GM23338 (cell line): Measurements from ENCODE around the gene FYN. TPM values are rescaled to one million over a fixed set of nuclear protein-coding genes. Genes with fewer than 3 reads are reported as not detected.

Experiments
- ATAC-seq: fragments of 200-7000 bp; cut with Tn5 transposase; 3 replicates; pipeline ENCODE4 v1.9.1; 2020
- DNase-seq: peaks from one replicate; pipeline ENCODE4 v3.0.0-alpha.2; 2015; ENCODE audit warnings: low spot score
- H2AFZ ChIP-seq: fragments of 200-600 bp; sonication (generic); 2 replicates; pipeline ENCODE4 v1.8.0; 2016; ENCODE audit warnings: antibody characterized with exemption, mild to moderate bottlenecking, moderate library complexity
- H3F3A ChIP-seq: fragments of 200-600 bp; sonication (generic); replicated peaks from 2 replicates; pipeline ENCODE4 v1.8.0; 2017; ENCODE audit warnings: antibody characterized with exemption, mixed run types, low read depth
- H3K27ac ChIP-seq: fragments of 200-600 bp; sonication (generic); 2 replicates; pipeline ENCODE4 v1.6.1; 2016; ENCODE audit warnings: low read depth
- H3K27me3 ChIP-seq: fragments of 200-600 bp; sonication (generic); 2 replicates; pipeline ENCODE4 v1.8.0; 2016; ENCODE audit warnings: mild to moderate bottlenecking, mixed run types, moderate library complexity; ENCODE audit not compliant: insufficient read depth
- H3K36me3 ChIP-seq: fragments of 200-600 bp; sonication (generic); 2 replicates; pipeline ENCODE4 v1.8.0; 2016; ENCODE audit warnings: mild to moderate bottlenecking; ENCODE audit not compliant: insufficient read depth
- H3K4me1 ChIP-seq: fragments of 200-600 bp; sonication (generic); 2 replicates; pipeline ENCODE4 v1.8.0; 2016; ENCODE audit warnings: mild to moderate bottlenecking, moderate library complexity; ENCODE audit not compliant: insufficient read depth
- H3K4me2 ChIP-seq: fragments of 200-600 bp; sonication (generic); 2 replicates; pipeline ENCODE4 v1.7.1; 2017; ENCODE audit warnings: mixed run types
- H3K4me3 ChIP-seq: fragments of 200-600 bp; sonication (generic); 2 replicates; pipeline ENCODE4 v1.6.1; 2016; ENCODE audit warnings: mixed run types
- H3K79me2 ChIP-seq: fragments of 200-600 bp; sonication (generic); replicated peaks from 2 replicates; pipeline ENCODE4 v1.8.0; 2017; ENCODE audit warnings: mild to moderate bottlenecking; ENCODE audit not compliant: insufficient read depth
- H3K9me2 ChIP-seq: fragments of 200-600 bp; sonication (generic); 2 replicates; pipeline ENCODE4 v1.8.0; 2017; ENCODE audit not compliant: insufficient read depth
- H4K20me1 ChIP-seq: fragments of 200-600 bp; sonication (generic); replicated peaks from 2 replicates; pipeline ENCODE4 v1.8.0; 2017; ENCODE audit warnings: mild to moderate bottlenecking; ENCODE audit not compliant: insufficient read depth
- H3K27ac Mint-ChIP-seq: 2 replicates; pipeline ENCODE4 v1.8.0; 2020; ENCODE audit warnings: inconsistent platforms, mild to moderate bottlenecking, moderate library complexity, mixed read lengths
- H3K27me3 Mint-ChIP-seq: 3 replicates; pipeline ENCODE4 v1.8.0; 2022; ENCODE audit warnings: low read depth, mild to moderate bottlenecking, moderate library complexity, mixed read lengths, inconsistent platforms; ENCODE audit not compliant: insufficient read depth, poor library complexity
- H3K36me3 Mint-ChIP-seq: 3 replicates; pipeline ENCODE4 v1.8.0; 2021; ENCODE audit warnings: low read depth, mild to moderate bottlenecking, inconsistent platforms, moderate library complexity, mixed read lengths
- H3K4me1 Mint-ChIP-seq: 3 replicates; pipeline ENCODE4 v1.8.0; 2020; ENCODE audit warnings: mild to moderate bottlenecking, inconsistent platforms, mixed read lengths
- H3K4me3 Mint-ChIP-seq: 3 replicates; pipeline ENCODE4 v1.8.0; 2021; ENCODE audit warnings: moderate library complexity, mild to moderate bottlenecking, inconsistent platforms, mixed read lengths
- H3K9me3 Mint-ChIP-seq: 3 replicates; pipeline ENCODE4 v1.8.0; 2020; ENCODE audit warnings: moderate library complexity, mild to moderate bottlenecking, inconsistent platforms, mixed read lengths
- CREB1 ChIP-seq: fragments of 250-450 bp; sonication (Bioruptor Pico); IDR thresholded peaks from 2 replicates; pipeline ENCODE4 v1.5.0; 2020; ENCODE audit warnings: low read depth, mild to moderate bottlenecking, moderate library complexity
- CTCF ChIP-seq, 2 experiments: fragments of 200-600 bp in 1 of 2; sonication (generic) in 1 of 2; conservative IDR thresholded peaks; 2 replicates each; pipeline versions ENCODE4 v1.5.1 to v1.6.1; 2016 to 2017; ENCODE audit warnings: antibody characterized with exemption in 2 of 2, low read depth in 2 of 2, mild to moderate bottlenecking in 2 of 2, moderate library complexity in 1 of 2
- EZH2 ChIP-seq: fragments of 200-600 bp; sonication (generic); IDR thresholded peaks from one replicate; pipeline ENCODE4 v1.8.0; 2017; ENCODE audit warnings: antibody characterized with exemption, mild to moderate bottlenecking, low read depth; ENCODE audit not compliant: unreplicated experiment
- EZH2phosphoT487 ChIP-seq: fragments of 200-600 bp; sonication (generic); IDR thresholded peaks from one replicate; pipeline ENCODE4 v1.8.1; 2018; ENCODE audit warnings: antibody characterized with exemption; ENCODE audit not compliant: unreplicated experiment
- JUNB ChIP-seq: IDR thresholded peaks from one replicate; pipeline ENCODE4 v1.6.1; 2016; ENCODE audit warnings: antibody characterized with exemption; ENCODE audit not compliant: unreplicated experiment
- NANOG ChIP-seq: IDR thresholded peaks from 2 replicates; pipeline ENCODE4 v1.6.1; 2016; ENCODE audit warnings: antibody characterized with exemption, borderline replicate concordance
- POLR2AphosphoS5 ChIP-seq: IDR thresholded peaks from 2 replicates; pipeline ENCODE4 v1.6.1; 2016; ENCODE audit warnings: antibody characterized with exemption, low read depth
- STAT1 ChIP-seq: IDR thresholded peaks from one replicate; pipeline ENCODE4 v1.6.1; 2016; ENCODE audit warnings: antibody characterized with exemption; ENCODE audit not compliant: unreplicated experiment
- ZNF114 ChIP-seq: fragments of 250-450 bp; sonication (Bioruptor Pico); IDR thresholded peaks from 2 replicates; pipeline ENCODE4 v1.5.0; 2020; ENCODE audit warnings: mild to moderate bottlenecking, moderate library complexity
- ZNF331 ChIP-seq: fragments of 250-450 bp; sonication (Bioruptor Pico); IDR thresholded peaks from 2 replicates; pipeline ENCODE4 v1.5.0; 2020; ENCODE audit warnings: low read depth, mild to moderate bottlenecking, moderate library complexity
- polyA plus RNA-seq: library from polyadenylated mRNA; unstranded; fragments of >200 nt; fragmentation: Nextera tagmentation; extraction: Ambion mirVana; gene quantifications from 2 replicates; pipeline ENCODE4 v1.2.1, GENCODE V29; 2016
- total RNA-seq: library from RNA; depleted of rRNA; stranded (reverse); fragments of >200 nt; shearing (Covaris generic); gene quantifications from 2 replicates; pipeline ENCODE4 v1.2.3, GENCODE V29; 2014
- TF ChIP-seq, protein P1 (sequence below): fragments of 250-450 bp; sonication (Bioruptor Pico); IDR thresholded peaks from 2 replicates; pipeline ENCODE4 v1.5.0; 2020; ENCODE audit warnings: mild to moderate bottlenecking, moderate library complexity
- TF ChIP-seq, protein P2 (sequence below): IDR thresholded peaks from 2 replicates; pipeline ENCODE4 v1.6.1; 2016; ENCODE audit warnings: antibody characterized with exemption
- TF ChIP-seq, protein P3 (sequence below): IDR thresholded peaks from one replicate; pipeline ENCODE4 v1.6.1; 2018; ENCODE audit warnings: antibody characterized with exemption; ENCODE audit not compliant: unreplicated experiment

FYN gene
- total and polyA plus RNA-seq, 2 experiments from 2014 or later: 46.8 to 143 TPM

GRCh38 chr6:111683157-111683556 is 190.1 kb downstream of the FYN start:
- no peaks in the 10 kb centered on the region for H3K36me3 ChIP-seq
- Mint-ChIP-seq H3K27me3 (no peaks in the 10 kb centered on the region), H3K4me1 (peaks cover 27% of the 10 kb centered on the region), H3K9me3 (no peaks in the 10 kb centered on the region), H3K36me3 (peaks cover 18% of the 10 kb centered on the region), H3K4me3 (no peak overlapping the region), H3K27ac (0 out of 2 replicates have a peak overlapping the region, but pooled peaks have one; percentile 2)
- TF ChIP-seq CTCF (conservative IDR thresholded peaks at IDR 0.05; ENCODE audit: low read depth in 2 of 2) (no peak), STAT1 (no peak), POLR2AphosphoS5 (no peak), JUNB (no peak), ZNF114 (CRISPR knock-in tag) (no peak), NANOG (no peak), ZNF331 (no peak), EZH2phosphoT487 (no peak), EZH2 (no peak), CREB1 (CRISPR knock-in tag) (no peak)
- TF ChIP-seq, protein P1, sequence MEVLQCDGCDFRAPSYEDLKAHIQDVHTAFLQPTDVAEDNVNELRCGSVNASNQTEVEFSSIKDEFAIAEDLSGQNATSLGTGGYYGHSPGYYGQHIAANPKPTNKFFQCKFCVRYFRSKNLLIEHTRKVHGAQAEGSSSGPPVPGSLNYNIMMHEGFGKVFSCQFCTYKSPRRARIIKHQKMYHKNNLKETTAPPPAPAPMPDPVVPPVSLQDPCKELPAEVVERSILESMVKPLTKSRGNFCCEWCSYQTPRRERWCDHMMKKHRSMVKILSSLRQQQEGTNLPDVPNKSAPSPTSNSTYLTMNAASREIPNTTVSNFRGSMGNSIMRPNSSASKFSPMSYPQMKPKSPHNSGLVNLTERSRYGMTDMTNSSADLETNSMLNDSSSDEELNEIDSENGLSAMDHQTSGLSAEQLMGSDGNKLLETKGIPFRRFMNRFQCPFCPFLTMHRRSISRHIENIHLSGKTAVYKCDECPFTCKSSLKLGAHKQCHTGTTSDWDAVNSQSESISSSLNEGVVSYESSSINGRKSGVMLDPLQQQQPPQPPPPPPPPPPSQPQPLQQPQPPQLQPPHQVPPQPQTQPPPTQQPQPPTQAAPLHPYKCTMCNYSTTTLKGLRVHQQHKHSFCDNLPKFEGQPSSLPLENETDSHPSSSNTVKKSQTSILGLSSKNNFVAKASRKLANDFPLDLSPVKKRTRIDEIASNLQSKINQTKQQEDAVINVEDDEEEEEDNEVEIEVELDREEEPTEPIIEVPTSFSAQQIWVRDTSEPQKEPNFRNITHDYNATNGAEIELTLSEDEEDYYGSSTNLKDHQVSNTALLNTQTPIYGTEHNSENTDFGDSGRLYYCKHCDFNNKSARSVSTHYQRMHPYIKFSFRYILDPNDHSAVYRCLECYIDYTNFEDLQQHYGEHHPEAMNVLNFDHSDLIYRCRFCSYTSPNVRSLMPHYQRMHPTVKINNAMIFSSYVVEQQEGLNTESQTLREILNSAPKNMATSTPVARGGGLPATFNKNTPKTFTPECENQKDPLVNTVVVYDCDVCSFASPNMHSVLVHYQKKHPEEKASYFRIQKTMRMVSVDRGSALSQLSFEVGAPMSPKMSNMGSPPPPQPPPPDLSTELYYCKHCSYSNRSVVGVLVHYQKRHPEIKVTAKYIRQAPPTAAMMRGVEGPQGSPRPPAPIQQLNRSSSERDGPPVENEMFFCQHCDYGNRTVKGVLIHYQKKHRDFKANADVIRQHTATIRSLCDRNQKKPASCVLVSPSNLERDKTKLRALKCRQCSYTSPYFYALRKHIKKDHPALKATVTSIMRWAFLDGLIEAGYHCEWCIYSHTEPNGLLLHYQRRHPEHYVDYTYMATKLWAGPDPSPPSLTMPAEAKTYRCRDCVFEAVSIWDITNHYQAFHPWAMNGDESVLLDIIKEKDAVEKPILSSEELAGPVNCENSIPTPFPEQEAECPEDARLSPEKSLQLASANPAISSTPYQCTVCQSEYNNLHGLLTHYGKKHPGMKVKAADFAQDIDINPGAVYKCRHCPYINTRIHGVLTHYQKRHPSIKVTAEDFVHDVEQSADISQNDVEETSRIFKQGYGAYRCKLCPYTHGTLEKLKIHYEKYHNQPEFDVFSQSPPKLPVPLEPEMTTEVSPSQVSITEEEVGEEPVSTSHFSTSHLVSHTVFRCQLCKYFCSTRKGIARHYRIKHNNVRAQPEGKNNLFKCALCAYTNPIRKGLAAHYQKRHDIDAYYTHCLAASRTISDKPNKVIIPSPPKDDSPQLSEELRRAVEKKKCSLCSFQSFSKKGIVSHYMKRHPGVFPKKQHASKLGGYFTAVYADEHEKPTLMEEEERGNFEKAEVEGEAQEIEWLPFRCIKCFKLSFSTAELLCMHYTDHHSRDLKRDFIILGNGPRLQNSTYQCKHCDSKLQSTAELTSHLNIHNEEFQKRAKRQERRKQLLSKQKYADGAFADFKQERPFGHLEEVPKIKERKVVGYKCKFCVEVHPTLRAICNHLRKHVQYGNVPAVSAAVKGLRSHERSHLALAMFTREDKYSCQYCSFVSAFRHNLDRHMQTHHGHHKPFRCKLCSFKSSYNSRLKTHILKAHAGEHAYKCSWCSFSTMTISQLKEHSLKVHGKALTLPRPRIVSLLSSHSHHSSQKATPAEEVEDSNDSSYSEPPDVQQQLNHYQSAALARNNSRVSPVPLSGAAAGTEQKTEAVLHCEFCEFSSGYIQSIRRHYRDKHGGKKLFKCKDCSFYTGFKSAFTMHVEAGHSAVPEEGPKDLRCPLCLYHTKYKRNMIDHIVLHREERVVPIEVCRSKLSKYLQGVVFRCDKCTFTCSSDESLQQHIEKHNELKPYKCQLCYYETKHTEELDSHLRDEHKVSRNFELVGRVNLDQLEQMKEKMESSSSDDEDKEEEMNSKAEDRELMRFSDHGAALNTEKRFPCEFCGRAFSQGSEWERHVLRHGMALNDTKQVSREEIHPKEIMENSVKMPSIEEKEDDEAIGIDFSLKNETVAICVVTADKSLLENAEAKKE (CRISPR knock-in tag): no peak
- TF ChIP-seq, protein P2, sequence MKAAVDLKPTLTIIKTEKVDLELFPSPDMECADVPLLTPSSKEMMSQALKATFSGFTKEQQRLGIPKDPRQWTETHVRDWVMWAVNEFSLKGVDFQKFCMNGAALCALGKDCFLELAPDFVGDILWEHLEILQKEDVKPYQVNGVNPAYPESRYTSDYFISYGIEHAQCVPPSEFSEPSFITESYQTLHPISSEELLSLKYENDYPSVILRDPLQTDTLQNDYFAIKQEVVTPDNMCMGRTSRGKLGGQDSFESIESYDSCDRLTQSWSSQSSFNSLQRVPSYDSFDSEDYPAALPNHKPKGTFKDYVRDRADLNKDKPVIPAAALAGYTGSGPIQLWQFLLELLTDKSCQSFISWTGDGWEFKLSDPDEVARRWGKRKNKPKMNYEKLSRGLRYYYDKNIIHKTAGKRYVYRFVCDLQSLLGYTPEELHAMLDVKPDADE: no peak
- TF ChIP-seq, protein P3, sequence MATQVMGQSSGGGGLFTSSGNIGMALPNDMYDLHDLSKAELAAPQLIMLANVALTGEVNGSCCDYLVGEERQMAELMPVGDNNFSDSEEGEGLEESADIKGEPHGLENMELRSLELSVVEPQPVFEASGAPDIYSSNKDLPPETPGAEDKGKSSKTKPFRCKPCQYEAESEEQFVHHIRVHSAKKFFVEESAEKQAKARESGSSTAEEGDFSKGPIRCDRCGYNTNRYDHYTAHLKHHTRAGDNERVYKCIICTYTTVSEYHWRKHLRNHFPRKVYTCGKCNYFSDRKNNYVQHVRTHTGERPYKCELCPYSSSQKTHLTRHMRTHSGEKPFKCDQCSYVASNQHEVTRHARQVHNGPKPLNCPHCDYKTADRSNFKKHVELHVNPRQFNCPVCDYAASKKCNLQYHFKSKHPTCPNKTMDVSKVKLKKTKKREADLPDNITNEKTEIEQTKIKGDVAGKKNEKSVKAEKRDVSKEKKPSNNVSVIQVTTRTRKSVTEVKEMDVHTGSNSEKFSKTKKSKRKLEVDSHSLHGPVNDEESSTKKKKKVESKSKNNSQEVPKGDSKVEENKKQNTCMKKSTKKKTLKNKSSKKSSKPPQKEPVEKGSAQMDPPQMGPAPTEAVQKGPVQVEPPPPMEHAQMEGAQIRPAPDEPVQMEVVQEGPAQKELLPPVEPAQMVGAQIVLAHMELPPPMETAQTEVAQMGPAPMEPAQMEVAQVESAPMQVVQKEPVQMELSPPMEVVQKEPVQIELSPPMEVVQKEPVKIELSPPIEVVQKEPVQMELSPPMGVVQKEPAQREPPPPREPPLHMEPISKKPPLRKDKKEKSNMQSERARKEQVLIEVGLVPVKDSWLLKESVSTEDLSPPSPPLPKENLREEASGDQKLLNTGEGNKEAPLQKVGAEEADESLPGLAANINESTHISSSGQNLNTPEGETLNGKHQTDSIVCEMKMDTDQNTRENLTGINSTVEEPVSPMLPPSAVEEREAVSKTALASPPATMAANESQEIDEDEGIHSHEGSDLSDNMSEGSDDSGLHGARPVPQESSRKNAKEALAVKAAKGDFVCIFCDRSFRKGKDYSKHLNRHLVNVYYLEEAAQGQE: no peak
- peaks cover 17% of the 10 kb centered on the region for H3K4me1 ChIP-seq
- no peaks in the 10 kb centered on the region for H3K27me3 ChIP-seq
- H3F3A ChIP-seq: no peaks in the 10 kb centered on the region
- ATAC-seq (no peak), DNase-seq (no peak)
- H3K4me3 ChIP-seq: no peak overlapping the region
- H2AFZ ChIP-seq: no peak overlapping the region
- H3K79me2 ChIP-seq: no peaks in the 10 kb centered on the region
- no peak overlapping the region for H3K4me2 ChIP-seq
- H4K20me1 ChIP-seq: 0 out of 2 replicates have a peak, but pooled peaks cover 7% of the 10 kb centered on the region
- no peaks in the 10 kb centered on the region for H3K9me2 ChIP-seq
- H3K27ac ChIP-seq: no peak overlapping the region
